ENCODE measurements around the gene H2BK1.

The H2BK1 gene

GRCh38 chr7:151242159-151243044 is 32.1 kb upstream of the H2BK1 start:
- TF ChIP-seq GATA3 (IDR thresholded peaks at IDR 0.05; ENCODE audit: low read depth, low read length), result no peak
- no peak for TF ChIP-seq GATA2 (IDR thresholded peaks at IDR 0.05; ENCODE audit: low read depth, low read length)

GRCh38 chr7:151241755-151242096 is 31.4 kb upstream of the H2BK1 start:
- TF ChIP-seq GATA2 (IDR thresholded peaks at IDR 0.05; ENCODE audit: low read depth, low read length) (no peak), GATA3 (IDR thresholded peaks at IDR 0.05; ENCODE audit: low read depth, low read length) (no peak)

- TF ChIP-seq GATA2 (IDR thresholded peaks at IDR 0.05; ENCODE audit: low read depth, low read length) (no peak), GATA3 (IDR thresholded peaks at IDR 0.05; ENCODE audit: low read depth, low read length) (no peak)
Measured at GRCh38 chr7:151240942-151241754, 30.9 kb upstream of the H2BK1 start.

- no peak for TF ChIP-seq GATA2 (IDR thresholded peaks at IDR 0.05; ENCODE audit: low read depth, low read length)
- no peak for TF ChIP-seq GATA3 (IDR thresholded peaks at IDR 0.05; ENCODE audit: low read depth, low read length)
Measured at GRCh38 chr7:151240536-151240935, 30.2 kb upstream of the H2BK1 start.

GRCh38 chr7:151239837-151240459 is 29.7 kb upstream of the H2BK1 start:
- TF ChIP-seq GATA2 (IDR thresholded peaks at IDR 0.05; ENCODE audit: low read depth, low read length) (no peak), GATA3 (IDR thresholded peaks at IDR 0.05; ENCODE audit: low read depth, low read length) (no peak)

- TF ChIP-seq GATA3 (IDR thresholded peaks at IDR 0.05; ENCODE audit: low read depth, low read length) (no peak), GATA2 (IDR thresholded peaks at IDR 0.05; ENCODE audit: low read depth, low read length) (no peak)
Measured at GRCh38 chr7:151238924-151239836, 28.9 kb upstream of the H2BK1 start.

GRCh38 chr7:151238190-151238810 is 28.0 kb upstream of the H2BK1 start:
- no peak for TF ChIP-seq GATA2 (IDR thresholded peaks at IDR 0.05; ENCODE audit: low read depth, low read length)
- no peak for TF ChIP-seq GATA3 (IDR thresholded peaks at IDR 0.05; ENCODE audit: low read depth, low read length)

- no peak for TF ChIP-seq GATA2 (IDR thresholded peaks at IDR 0.05; ENCODE audit: low read depth, low read length)
- TF ChIP-seq GATA3 (IDR thresholded peaks at IDR 0.05; ENCODE audit: low read depth, low read length), result no peak
Measured at GRCh38 chr7:151237244-151238189, 27.2 kb upstream of the H2BK1 start.

GRCh38 chr7:151236406-151236805 is 26.1 kb upstream of the H2BK1 start:
- no peak for TF ChIP-seq GATA3 (IDR thresholded peaks at IDR 0.05; ENCODE audit: low read depth, low read length)

GRCh38 chr7:151235091-151235787 is 25.0 kb upstream of the H2BK1 start:
- TF ChIP-seq GATA3 (IDR thresholded peaks at IDR 0.05; ENCODE audit: low read depth, low read length) (no peak), GATA2 (IDR thresholded peaks at IDR 0.05; ENCODE audit: low read depth, low read length) (no peak)

- TF ChIP-seq GATA2 (IDR thresholded peaks at IDR 0.05; ENCODE audit: low read depth, low read length), result no peak
- TF ChIP-seq GATA3 (IDR thresholded peaks at IDR 0.05; ENCODE audit: low read depth, low read length), result no peak
Measured at GRCh38 chr7:151233804-151234203, 23.5 kb upstream of the H2BK1 start.

Data from SH-SY5Y (cell line).